Glutamatergic neuron (in vitro differentiated cells): Measurements from ENCODE around the gene CLEC3A. TPM values are rescaled to one million over a fixed set of nuclear protein-coding genes. Genes with fewer than 3 reads are reported as not detected.

Source experiments
- DNase-seq: peaks from one replicate; pipeline ENCODE4 v3.0.0; 2022
- H3K27ac Mint-ChIP-seq: one replicate; pipeline ENCODE4 v1.8.0; 2020; ENCODE audit warnings: mild to moderate bottlenecking, mixed read lengths, inconsistent platforms; ENCODE audit not compliant: unreplicated experiment
- H3K27me3 Mint-ChIP-seq: one replicate; pipeline ENCODE4 v1.8.0; 2020; ENCODE audit warnings: mild to moderate bottlenecking, moderate library complexity, mixed read lengths, inconsistent platforms; ENCODE audit not compliant: unreplicated experiment
- H3K36me3 Mint-ChIP-seq: one replicate; pipeline ENCODE4 v1.8.0; 2020; ENCODE audit warnings: mild to moderate bottlenecking, mixed read lengths, inconsistent platforms; ENCODE audit not compliant: unreplicated experiment
- H3K4me1 Mint-ChIP-seq: one replicate; pipeline ENCODE4 v1.8.0; 2020; ENCODE audit warnings: mild to moderate bottlenecking, low read depth, mixed read lengths, inconsistent platforms; ENCODE audit not compliant: unreplicated experiment
- H3K4me3 Mint-ChIP-seq: one replicate; pipeline ENCODE4 v1.8.0; 2020; ENCODE audit warnings: mild to moderate bottlenecking, mixed read lengths, inconsistent platforms; ENCODE audit not compliant: unreplicated experiment
- H3K9me3 Mint-ChIP-seq: one replicate; pipeline ENCODE4 v1.8.0; 2020; ENCODE audit warnings: mild to moderate bottlenecking, moderate library complexity, mixed read lengths, inconsistent platforms; ENCODE audit not compliant: unreplicated experiment
- CTCF ChIP-seq: fragments of 200-600 bp; sonication (generic); IDR thresholded peaks from one replicate; pipeline ENCODE4 v1.5.0; 2021; ENCODE audit not compliant: partially characterized antibody, unreplicated experiment
- total RNA-seq: library from RNA; stranded (reverse); fragmentation: NEBNext Ultra II Directional; extraction: Animal tissue kit (Norgen Biotek cat#: 25700); gene quantifications from one replicate; pipeline ENCODE4 v1.2.1, GENCODE V29; 2021; ENCODE audit not compliant: unreplicated experiment

The CLEC3A gene
- total RNA-seq, 1 donor from 2014 or later, result not detected

DNA sequence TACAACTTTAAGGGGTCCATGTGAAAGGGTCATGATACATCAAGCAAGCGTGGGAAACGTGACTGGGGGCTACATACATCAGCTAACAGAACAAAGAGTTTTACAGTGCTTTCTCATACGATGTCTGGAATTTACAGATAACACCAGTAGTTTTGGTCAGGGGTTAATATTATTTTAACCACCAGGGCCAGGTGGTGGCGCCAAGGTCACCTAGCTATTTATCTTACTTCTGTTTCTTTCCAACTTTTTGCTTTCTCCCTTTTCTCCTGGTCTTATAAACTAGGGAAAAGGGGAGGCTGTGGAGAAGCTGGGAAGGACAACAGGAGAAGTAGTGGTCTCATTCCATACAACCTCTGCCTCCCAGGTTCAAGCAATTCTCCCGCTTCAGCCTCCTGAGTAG, 37.9 kb downstream of the CLEC3A start:
- no peak overlapping the region for H3K27ac Mint-ChIP-seq
- no peak for DNase-seq
- H3K9me3 Mint-ChIP-seq, result peaks cover 2% of the 10 kb centered on the region
- no peaks in the 10 kb centered on the region for H3K4me1 Mint-ChIP-seq
- no peak for TF ChIP-seq CTCF
- H3K4me3 Mint-ChIP-seq, result no peak overlapping the region
- peaks cover 2% of the 10 kb centered on the region for H3K27me3 Mint-ChIP-seq
- peaks cover 3% of the 10 kb centered on the region for H3K36me3 Mint-ChIP-seq

GRCh38 chr16:78060809-78061208, 38.5 kb downstream of the CLEC3A start:
- no peak for TF ChIP-seq CTCF
- Mint-ChIP-seq H3K4me3 (no peak overlapping the region), H3K36me3 (peaks cover 3% of the 10 kb centered on the region), H3K27ac (no peak overlapping the region), H3K27me3 (peaks cover 2% of the 10 kb centered on the region), H3K9me3 (peaks cover 2% of the 10 kb centered on the region), H3K4me1 (no peaks in the 10 kb centered on the region)
- DNase-seq, result no peak

GRCh38 chr16:78065319-78065718, 43.0 kb downstream of the CLEC3A start:
- H3K36me3 Mint-ChIP-seq, result no peaks in the 10 kb centered on the region
- H3K4me3 Mint-ChIP-seq, result no peak overlapping the region
- H3K4me1 Mint-ChIP-seq, result no peaks in the 10 kb centered on the region
- no peaks in the 10 kb centered on the region for H3K9me3 Mint-ChIP-seq
- no peaks in the 10 kb centered on the region for H3K27me3 Mint-ChIP-seq
- DNase-seq, result no peak
- H3K27ac Mint-ChIP-seq, result no peak overlapping the region
- TF ChIP-seq CTCF, result no peak

- H3K9me3 Mint-ChIP-seq, result no peaks in the 10 kb centered on the region
- no peak overlapping the region for H3K27ac Mint-ChIP-seq
- no peak for DNase-seq
- no peak for TF ChIP-seq CTCF
- no peaks in the 10 kb centered on the region for H3K4me1 Mint-ChIP-seq
- no peaks in the 10 kb centered on the region for H3K36me3 Mint-ChIP-seq
- H3K4me3 Mint-ChIP-seq, result no peak overlapping the region
- peaks cover 8% of the 10 kb centered on the region for H3K27me3 Mint-ChIP-seq
Measured at GRCh38 chr16:78069913-78070312, 47.6 kb downstream of the CLEC3A start.

- no peaks in the 10 kb centered on the region for H3K36me3 Mint-ChIP-seq
- DNase-seq, result no peak
- no peak overlapping the region for H3K4me3 Mint-ChIP-seq
- H3K9me3 Mint-ChIP-seq, result no peaks in the 10 kb centered on the region
- H3K4me1 Mint-ChIP-seq, result no peaks in the 10 kb centered on the region
- H3K27me3 Mint-ChIP-seq, result peaks cover 9% of the 10 kb centered on the region
- H3K27ac Mint-ChIP-seq, result no peak overlapping the region
- TF ChIP-seq CTCF, result no peak
Measured at GRCh38 chr16:78072275-78072674, 49.9 kb downstream of the CLEC3A start.
